Measurements from ENCODE around the gene CCIN. TPM values are rescaled to one million over a fixed set of nuclear protein-coding genes. Genes with fewer than 3 reads are reported as not detected.
A peak's percentile ranks its signal among the peaks of the same experiment; 100 is the strongest.
"Not testable (repeated sequence)": the region's sequence is repeated elsewhere in the genome, so short reads cannot be mapped to it uniquely, and the experiment has no call there.

Gene CCIN
- total RNA-seq, result not detected
- long read RNA-seq, result 0 reads

DNA sequence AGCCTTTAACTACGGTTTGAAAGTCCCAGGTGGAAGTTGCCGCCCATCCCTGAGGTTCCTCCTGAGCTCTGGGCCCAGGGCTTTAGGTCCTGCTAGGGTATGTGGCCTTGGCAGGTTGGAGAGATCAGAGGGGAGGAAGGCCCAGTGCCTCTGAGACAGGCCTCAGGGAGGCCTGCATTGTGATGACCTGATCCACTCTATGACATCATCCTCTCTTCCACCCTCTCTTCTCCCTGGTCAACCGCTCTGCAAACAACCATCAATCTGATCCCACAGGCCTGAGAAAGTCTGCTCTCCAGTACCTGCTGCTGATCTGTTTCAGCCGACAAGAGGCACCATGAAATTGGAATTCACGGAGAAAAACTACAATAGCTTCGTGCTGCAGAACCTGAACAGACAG lies at the start of gene CCIN:
TSS of gene CCIN (plus strand) at position 223 of the 400 bp plus-strand sequence. CDS start at position 338, 115 bp downstream.
- DNase-seq, result no peak
- intact Hi-C loops (cut with DNase I), result loop anchor here (10.0 kb wide), 2 partner anchors 64 to 214 kb away; partner anchors contain the start of gene OR2S2 (in 1 of the 2)
- no peak for ATAC-seq

GRCh38 chr9:36119476-36119875 lies 49.7 kb upstream of the CCIN start:
- intact Hi-C loops (cut with DNase I), result no loop called here
- ATAC-seq, result no peak
- no peak for DNase-seq

- ATAC-seq (no peak), DNase-seq (no peak)
- intact Hi-C loops (cut with DNase I), result no loop called here
Observed at GRCh38 chr9:36120705-36121104, 48.5 kb upstream of the CCIN start.

DNA sequence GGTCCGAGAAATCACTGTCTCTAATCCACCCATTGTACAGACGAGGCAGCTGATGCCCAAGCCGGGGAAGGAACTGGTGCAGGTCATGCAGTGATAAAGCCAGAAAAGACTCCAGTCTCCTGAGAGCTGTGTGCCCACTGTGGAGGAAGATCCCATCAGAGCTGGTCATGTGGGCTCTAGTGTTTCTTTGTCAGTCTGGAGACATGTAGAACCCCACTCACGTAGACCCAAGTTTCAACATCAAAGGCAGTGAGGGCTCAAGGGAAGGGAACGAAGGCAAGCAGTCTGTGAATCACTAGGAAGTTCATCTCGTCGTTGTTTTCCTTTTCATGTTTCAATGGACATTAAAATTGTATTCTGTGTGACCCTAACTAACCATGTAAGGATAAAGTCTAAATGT lies 47.2 kb upstream of the CCIN start:
- no peak for ATAC-seq
- DNase-seq, result no peak
- intact Hi-C loops (cut with DNase I), result no loop called here

DNA sequence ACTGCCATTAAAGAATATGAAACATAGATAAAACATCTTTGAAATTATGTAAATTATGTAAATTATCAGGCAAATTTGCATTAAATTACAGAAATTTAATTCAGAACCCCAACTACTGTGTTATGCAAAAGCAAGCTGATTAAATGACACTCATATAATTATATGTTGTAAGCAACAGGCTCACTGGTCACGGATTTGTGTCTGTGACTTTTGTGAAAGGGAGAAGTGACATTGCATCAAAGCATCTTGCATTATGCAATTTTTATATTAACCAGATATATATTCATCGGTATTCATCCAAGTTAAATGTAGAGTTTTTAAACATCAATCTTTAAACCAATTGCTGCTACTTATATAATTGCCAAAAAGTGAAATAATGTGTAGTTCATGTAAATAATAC lies 45.7 kb upstream of the CCIN start:
- no peak for ATAC-seq
- intact Hi-C loops (cut with DNase I), result no loop called here

DNA sequence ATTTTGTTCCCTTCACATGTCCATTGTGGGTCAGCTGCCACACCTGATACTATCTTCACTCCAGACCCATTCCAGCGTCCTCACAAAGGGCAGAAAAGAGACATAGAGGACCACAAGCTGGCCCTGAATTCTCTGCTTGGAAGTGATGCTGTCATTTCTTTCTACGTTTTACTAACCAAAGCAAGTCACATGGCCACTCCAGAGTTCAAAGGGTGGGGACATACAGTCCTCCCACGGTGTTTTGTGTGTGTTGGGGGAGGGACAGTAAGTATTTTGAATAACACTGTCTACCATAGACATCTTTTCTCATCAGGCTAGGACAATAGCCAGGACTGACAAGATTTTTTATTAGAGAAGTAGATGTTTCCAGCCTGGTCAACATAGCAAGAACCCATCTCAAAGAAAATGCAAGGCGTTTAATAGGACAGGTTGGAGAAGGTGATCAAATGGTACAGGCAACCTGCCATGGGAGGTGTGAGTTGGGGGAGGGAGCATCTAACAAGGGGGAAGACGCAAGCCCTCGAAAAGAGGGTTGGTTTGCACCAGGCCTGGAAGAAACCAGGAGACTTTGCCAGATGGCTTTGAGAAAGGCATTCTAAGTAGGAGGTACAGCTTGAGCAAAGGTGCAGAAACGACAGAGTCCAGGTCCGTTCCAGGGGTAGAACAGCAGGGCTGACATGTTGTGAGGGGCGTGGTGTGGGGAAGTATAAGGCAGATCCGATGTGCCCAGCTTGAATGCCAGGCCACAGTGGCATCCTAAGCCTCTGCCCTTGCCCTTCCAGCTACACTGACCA lies 43.9 kb upstream of the CCIN start:
- ATAC-seq (no peak), DNase-seq (no peak)
- intact Hi-C loops (cut with DNase I), result no loop called here

More for the DNA sequence above, 45.7 kb upstream of the CCIN start:
- DNase-seq, result no peak

DNA sequence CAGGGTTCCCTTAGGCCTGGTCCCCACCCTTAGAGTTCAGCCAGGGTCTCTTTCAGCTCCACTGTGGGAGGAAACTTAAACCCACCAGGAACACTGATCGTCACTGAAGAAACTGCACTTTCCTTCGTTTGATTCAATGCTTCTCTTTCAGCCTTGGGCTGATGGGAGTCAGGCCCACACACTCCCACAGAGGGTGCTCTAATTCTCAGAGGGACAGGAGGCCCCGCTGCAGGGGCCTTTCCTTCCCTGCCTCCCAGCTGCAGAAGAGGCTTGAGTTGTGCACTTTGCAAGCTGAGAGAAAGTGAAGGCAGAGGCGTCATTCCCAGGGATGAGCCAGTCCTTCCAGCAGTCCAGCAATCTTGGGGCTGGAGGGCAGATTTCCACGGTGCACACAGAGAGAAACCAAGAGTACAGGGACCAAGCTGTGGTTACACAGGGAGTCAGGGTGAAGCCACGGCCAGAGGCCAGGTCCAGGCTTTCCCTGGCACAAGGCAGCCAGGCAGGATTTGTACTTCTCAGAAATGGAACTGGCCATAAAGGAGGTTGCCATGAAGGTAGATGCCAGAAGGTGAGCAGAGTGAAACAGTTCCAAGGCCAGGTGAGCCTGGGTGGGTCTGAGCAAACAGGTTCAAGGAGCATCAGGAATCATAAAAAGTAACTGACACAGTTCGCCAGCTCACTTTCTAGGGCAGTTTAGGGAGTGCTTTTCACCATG lies 43.0 kb upstream of the CCIN start:
- ATAC-seq (no peak), DNase-seq (no peak)
- intact Hi-C loops (cut with DNase I), result no loop called here

DNA sequence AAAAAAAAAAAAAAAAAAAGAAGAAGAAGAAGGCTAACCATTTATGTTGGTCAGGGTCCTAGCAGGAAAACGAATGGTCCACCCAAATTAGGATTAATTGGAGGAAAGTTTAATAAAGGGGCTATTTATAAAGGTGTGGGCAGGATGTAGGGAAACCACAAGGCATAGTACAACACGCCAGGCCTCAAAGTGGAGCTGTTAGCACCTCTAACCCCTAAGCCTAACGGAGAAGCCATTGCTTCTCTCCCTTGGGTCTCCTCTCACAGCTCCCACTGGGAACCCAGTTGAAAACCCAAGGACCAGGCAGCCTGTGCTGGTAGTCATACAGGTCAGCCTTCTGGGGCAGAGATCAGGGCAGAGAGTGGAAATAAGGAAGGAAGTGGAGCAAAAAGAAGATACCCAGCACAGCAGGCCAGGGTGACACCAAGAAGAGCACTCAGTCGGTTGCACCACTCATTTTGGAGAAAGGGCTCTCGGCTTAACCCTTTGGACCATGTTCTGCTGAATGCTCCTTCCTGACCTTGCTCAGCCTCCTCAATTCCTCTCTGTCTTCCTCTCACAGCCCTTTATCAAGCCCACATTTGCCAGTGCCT lies 41.4 kb upstream of the CCIN start:
- DNase-seq (no peak), ATAC-seq (peak in 1 of 2 donors; percentile 71)
- intact Hi-C loops (cut with DNase I), result no loop called here

DNA sequence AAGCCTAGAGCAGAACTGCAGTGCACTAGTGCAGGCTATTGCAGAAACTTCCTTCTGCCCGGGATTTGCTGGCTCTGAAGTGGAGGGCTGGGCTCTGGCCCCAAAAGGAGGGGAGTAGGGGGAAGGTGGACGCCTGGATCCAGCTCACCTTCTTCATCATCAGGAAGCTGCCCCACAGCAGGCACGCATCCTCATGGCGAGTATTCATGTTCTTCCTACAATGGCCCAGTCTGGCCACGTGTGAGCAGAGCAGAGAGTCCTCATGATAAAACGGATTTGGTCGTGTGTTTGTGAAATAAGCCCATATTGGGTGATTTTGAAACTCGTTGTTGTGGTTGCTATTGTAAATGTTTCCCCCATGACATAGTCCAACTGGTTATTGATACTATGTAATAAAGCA lies 40.8 kb upstream of the CCIN start:
- DNase-seq (no peak), ATAC-seq (peak in 1 of 2 donors; percentile 15)
- intact Hi-C loops (cut with DNase I), result no loop called here

GRCh38 chr9:36129139-36129538 lies 40.0 kb upstream of the CCIN start:
- no peak for ATAC-seq
- intact Hi-C loops (cut with DNase I), result no loop called here
- no peak for DNase-seq

DNA sequence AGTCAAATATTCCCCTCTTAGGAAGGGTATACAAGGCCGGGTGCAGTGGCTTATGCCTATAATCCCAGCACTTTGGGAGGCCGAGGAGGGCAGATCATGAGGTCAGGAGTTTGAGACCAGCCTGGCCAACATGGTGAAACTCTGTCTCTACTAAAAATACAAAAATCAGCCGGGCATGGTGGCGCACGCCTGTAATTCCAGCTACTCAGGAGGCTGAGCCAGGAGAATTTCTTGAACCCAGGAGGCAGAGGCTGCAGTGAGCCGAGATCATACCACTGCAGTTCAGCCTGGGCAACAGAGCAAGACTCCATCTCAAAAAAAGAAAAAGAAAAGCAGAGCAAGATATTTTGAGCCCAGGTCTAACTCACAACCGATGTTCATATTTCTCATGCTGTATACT lies 37.5 kb upstream of the CCIN start:
- ATAC-seq; DNase-seq; intact Hi-C loops (cut with DNase I): not testable (repeated sequence)

DNA sequence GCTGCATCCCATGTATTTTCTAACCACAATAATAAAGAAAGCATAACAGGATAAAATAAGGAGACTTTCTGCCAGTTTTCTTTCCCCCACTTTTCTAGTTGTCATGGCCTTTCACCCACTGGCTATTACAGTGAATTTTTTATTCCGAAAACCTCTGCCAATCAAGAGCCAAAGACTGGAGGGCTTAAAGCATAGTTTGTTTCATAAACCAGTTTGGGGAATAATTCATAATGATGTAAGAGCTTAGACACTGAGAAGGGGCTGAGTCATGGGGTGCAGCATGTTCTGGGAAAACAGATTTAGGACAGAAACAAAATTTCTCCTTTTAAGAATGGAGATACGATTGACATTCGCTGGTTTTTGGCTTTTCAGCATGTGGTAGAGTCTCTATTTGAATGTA lies 37.1 kb upstream of the CCIN start:
- ATAC-seq, result no peak
- intact Hi-C loops (cut with DNase I), result no loop called here
- DNase-seq, result no peak

DNA sequence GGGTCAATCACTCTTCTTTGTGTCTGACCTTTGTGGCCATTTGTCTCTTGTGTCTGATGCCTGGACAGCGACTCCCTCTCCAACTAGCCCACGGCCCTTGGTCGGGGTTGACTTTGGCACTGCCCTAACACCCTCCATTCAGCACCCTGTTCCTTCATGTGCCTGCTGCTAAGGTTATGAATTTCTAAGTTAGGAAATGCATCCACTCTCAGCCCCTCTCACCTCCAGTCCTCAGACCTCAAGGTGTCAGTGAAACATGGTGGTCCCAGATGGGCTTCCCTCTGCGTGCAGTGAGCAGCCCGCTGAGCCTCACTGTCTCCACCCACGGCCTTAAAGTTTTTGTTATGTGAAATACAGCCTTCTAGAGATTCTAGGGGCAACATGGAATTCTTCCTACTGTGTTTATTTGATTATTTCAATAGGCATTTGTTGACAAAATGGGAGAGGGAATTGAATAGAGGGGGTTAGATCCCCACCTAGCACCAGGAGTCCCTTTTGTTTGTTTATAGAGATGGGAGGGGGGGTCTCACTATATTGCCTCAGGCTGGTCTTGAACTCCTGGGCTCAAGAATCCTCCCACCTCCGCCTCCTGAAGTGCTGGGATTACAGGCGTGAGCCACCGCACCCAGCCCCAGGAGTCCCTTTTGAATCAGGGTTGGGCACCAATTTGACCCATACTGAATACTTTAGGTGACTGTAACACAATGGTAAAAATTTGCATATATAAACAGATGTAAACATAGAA lies 34.3 kb upstream of the CCIN start:
- intact Hi-C loops (cut with DNase I), result no loop called here
- DNase-seq, result no peak
- ATAC-seq, result no peak

GRCh38 chr9:36135741-36136271 lies 33.4 kb upstream of the CCIN start:
- intact Hi-C loops (cut with DNase I), result no loop called here
- ATAC-seq (no peak), DNase-seq (no peak)

DNA sequence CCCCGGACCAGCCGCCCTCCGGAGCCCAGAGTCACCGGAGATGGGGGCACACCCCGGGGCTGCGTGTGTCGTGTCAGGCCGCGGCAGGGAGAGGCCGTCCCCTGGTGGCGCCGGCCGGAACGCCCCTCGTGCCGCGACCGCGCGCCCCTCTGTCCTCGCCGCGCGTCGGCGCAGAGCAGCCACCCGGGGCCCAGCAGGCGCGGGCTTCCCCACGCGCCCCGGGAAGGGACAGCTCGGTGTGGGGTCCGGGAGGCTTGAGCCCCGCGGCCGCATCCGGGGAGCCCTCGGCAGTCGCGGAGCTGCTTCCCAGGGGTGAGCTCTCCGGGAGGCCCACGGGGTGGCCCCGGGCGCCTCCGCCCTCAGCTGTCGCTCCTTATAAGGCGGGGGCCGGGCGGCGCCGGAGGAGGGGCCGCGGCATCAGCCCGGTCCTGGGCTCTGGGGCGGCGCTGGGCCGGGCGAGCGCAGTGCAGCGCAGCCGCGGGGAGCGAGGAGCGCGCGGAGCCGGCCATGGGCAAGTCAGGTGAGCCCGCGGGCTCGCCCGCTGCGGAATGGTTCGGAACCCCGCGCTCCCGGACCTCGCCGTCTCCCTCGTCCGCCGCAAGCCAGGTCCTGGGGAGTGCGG lies 32.8 kb upstream of the CCIN start, which contains the start of gene GLIPR2:
TSS of gene GLIPR2 (plus strand) at position 462 of the 622 bp plus-strand sequence. CDS start at position 508, 46 bp downstream.
- intact Hi-C loops (cut with DNase I), result no loop called here
- ATAC-seq (peak; percentile 97), DNase-seq (peak; percentile 87)

DNA sequence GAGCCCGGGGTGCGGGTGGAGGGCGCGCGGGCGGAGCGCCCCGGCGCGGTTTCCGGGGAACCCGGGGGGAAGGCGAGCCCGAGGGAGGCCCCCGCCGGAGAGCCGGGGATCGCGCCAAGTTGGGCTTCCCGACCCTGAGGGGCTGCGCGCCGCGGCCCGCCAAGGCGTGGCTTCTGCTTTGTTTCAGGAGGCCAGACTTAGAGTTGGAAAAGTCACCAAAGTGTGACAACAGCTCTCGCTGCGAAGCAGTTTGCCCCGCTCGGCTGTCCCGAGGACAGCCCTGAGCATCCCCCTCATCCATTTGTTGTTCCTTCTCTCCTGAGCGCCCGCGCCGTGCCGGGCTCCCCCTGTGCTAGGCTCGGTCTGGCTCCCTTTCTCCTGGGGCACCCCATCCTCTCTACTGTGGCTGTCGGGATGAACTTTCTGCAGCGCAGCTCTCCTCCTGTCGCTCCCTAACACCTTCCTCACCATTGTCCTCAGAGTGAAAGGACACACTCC lies 32.2 kb upstream of the CCIN start:
- ATAC-seq (peak; percentile 25 to 40), DNase-seq (no peak)
- intact Hi-C loops (cut with DNase I), result no loop called here

DNA sequence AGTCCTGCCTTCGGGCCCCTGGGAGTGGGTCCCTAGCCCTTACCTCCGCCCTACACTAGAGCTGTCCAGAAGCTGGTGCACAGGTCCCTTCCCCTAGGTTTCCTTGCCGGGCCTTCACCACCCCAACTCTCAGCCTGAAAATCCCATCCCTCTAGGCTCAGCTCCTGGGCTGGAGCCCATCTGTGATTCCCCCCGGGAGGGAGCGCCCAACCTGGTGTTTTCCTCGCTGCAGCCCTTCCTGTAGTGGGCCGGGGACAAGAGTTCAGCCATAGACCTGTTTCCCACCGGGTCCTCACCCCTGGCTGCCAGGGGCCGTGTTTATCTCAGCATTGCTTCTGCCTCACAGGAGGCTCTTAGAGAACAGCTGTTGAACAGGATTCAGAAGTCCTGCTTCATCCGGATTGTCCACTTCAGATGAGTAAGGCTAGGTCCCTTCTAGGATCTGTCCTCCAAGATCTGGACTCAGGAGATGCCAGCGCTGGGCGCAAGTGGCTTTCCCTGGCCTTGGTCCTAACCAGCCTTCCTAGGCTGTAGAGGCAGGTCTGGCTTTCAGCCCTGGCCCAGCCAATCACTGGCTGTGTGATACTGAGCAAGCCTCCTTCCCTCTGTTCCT lies 31.7 kb upstream of the CCIN start:
- intact Hi-C loops (cut with DNase I), result no loop called here
- DNase-seq, result no peak
- ATAC-seq, result peak in 1 of 2 donors; percentile 5

GRCh38 chr9:36138496-36138895 lies 30.7 kb upstream of the CCIN start:
- intact Hi-C loops (cut with DNase I), result no loop called here
- DNase-seq (no peak), ATAC-seq (no peak)
